ENCODE results near the gene EGFR.
"Not testable (repeated sequence)": the region's sequence is repeated elsewhere in the genome, so short reads cannot be mapped to it uniquely, and the experiment has no call there.

The EGFR gene

GRCh38 chr7:55148571-55148970 lies 129.8 kb downstream of the EGFR start:
- DNase-seq (ENCODE audit: low spot score): no peak

- no peak for DNase-seq (ENCODE audit: low spot score)
Observed at GRCh38 chr7:55149001-55149400, 130.2 kb downstream of the EGFR start.

- no peak for DNase-seq (ENCODE audit: low spot score)
Observed at GRCh38 chr7:55150166-55150565, 131.3 kb downstream of the EGFR start.

GRCh38 chr7:55150709-55151451 lies 132.1 kb downstream of the EGFR start:
- DNase-seq (ENCODE audit: low spot score): no peak

- no peak for DNase-seq (ENCODE audit: low spot score)
Observed at GRCh38 chr7:55152516-55152915, 133.7 kb downstream of the EGFR start.

GRCh38 chr7:55154096-55154495 lies 135.3 kb downstream of the EGFR start:
- no peak for DNase-seq (ENCODE audit: low spot score)

- no peak for DNase-seq (ENCODE audit: low spot score)
Observed at GRCh38 chr7:55155351-55156117, 136.7 kb downstream of the EGFR start.

GRCh38 chr7:55156919-55157763 lies 138.3 kb downstream of the EGFR start:
- DNase-seq (ENCODE audit: low spot score): no peak

- DNase-seq (ENCODE audit: low spot score): no peak
Observed at GRCh38 chr7:55157764-55158105, 138.9 kb downstream of the EGFR start.

- no peak for DNase-seq (ENCODE audit: low spot score)
Observed at GRCh38 chr7:55158541-55159382, 139.9 kb downstream of the EGFR start.

GRCh38 chr7:55160539-55160938 lies 141.7 kb downstream of the EGFR start:
- DNase-seq (ENCODE audit: low spot score): no peak

GRCh38 chr7:55161154-55161687 lies 142.4 kb downstream of the EGFR start:
- DNase-seq (ENCODE audit: low spot score): no peak

- DNase-seq (ENCODE audit: low spot score): no peak
Observed at GRCh38 chr7:55162476-55162875, 143.7 kb downstream of the EGFR start.

- no peak for DNase-seq (ENCODE audit: low spot score)
Observed at GRCh38 chr7:55163733-55164132, 144.9 kb downstream of the EGFR start.

- DNase-seq (ENCODE audit: low spot score): no peak
Observed at GRCh38 chr7:55164527-55164926, 145.7 kb downstream of the EGFR start.

GRCh38 chr7:55165176-55165861 lies 146.5 kb downstream of the EGFR start:
- DNase-seq (ENCODE audit: low spot score): no peak

GRCh38 chr7:55167296-55167695 lies 148.5 kb downstream of the EGFR start:
- not testable (repeated sequence) for DNase-seq (ENCODE audit: low spot score)

GRCh38 chr7:55170335-55171069 lies 151.7 kb downstream of the EGFR start:
- DNase-seq (ENCODE audit: low spot score): no peak

GRCh38 chr7:55171157-55171556 lies 152.3 kb downstream of the EGFR start:
- no peak for DNase-seq (ENCODE audit: low spot score)

GRCh38 chr7:55172161-55172560 lies 153.3 kb downstream of the EGFR start:
- DNase-seq (ENCODE audit: low spot score): no peak
